Measurements from ENCODE around the gene SRRT. TPM values are rescaled to one million over a fixed set of nuclear protein-coding genes. Genes with fewer than 3 reads are reported as not detected.

Gene SRRT, protein sequence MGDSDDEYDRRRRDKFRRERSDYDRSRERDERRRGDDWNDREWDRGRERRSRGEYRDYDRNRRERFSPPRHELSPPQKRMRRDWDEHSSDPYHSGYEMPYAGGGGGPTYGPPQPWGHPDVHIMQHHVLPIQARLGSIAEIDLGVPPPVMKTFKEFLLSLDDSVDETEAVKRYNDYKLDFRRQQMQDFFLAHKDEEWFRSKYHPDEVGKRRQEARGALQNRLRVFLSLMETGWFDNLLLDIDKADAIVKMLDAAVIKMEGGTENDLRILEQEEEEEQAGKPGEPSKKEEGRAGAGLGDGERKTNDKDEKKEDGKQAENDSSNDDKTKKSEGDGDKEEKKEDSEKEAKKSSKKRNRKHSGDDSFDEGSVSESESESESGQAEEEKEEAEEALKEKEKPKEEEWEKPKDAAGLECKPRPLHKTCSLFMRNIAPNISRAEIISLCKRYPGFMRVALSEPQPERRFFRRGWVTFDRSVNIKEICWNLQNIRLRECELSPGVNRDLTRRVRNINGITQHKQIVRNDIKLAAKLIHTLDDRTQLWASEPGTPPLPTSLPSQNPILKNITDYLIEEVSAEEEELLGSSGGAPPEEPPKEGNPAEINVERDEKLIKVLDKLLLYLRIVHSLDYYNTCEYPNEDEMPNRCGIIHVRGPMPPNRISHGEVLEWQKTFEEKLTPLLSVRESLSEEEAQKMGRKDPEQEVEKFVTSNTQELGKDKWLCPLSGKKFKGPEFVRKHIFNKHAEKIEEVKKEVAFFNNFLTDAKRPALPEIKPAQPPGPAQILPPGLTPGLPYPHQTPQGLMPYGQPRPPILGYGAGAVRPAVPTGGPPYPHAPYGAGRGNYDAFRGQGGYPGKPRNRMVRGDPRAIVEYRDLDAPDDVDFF
- total RNA-seq: 47.6 and 59.8 TPM in 2 replicates

DNA sequence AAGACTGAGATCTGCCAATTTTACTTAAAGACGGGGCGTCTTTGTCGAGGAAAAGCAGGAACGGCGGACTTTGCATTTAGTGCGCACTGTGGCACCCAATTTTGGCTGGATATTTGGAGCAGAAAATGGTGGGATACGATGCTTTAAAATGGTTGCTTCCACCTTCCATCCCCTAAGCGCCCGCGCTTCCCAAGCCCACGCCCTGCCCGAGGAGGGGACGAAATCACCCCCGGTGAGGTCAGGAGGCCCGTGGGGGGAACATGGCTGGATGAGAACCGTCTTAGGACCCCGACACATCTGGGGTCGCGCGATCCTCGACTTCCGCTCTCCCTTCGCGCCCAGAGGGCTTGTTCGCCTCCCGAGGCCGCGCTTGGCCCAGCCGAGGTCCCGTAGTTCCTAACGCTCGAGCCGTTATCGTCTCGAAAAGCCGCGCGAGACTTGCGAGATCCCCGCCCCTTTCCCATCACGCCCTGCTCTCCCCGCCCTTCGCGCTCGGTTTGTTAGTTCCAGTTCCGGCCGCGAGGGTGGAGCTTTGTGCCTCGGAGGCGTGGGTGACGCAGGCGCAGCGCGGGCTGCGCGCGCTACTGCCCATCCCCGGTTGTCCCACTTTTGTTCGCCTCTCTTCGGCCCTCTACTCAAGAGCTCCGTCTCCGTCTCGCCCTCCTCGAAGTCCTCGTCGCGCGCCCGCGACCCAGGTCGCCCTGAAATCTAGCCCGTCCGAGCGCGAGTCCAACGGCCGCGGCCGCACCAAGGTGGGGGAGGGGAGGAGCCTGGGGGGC is at the start of gene SRRT:
SRRT (plus strand) TSS at position 527 of the 779 bp plus-strand sequence. CDS start 488 bp downstream, outside the sequence.

DNA sequence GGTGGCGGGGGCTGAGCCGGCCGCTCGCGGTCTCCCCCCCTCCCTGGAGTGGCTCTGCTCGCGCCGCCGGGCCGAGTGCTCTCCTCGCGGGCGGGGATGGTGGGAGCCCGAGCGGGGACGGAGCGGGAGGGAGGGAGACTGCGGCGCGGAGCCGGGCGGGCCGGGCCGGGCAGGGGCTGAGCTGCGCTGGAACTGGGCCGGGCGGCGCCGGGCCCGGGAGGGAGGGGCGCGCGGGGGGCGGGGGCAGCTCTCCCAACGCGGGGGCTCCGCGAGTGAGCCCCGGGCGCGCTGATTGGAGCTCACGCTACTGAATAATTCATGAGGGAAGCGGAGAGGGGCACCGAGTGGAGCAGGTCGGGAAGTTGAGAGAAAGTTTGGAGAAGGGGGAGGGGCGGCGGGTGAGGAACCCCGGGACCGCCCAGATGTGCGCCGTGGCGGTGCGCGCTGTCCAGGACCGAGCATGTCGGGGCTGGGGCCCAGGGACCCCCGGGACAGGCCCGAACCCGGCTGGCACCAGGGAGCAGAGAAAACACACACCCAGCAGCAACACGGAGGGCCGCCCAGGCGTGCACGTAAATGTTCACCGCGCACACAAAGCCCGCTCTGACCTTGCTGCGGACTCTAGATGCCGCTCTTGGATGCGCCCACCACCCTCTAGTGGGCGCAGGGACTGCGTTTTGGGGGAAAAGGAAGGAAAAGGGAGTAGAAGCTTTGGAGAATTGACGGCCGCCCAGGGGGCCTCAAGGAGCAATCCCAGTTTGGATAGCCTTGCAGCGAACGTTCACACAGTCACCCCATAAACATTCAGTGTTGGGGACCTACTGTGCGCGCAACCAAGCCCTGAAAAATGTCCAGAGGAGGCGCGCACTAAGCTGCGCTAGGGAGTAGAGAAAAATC is 47.3 kb upstream of the SRRT start, which contains the start of gene EPHB4:
EPHB4 (minus strand) TSS at position 194 of the 897 bp plus-strand sequence. CDS start 493 bp downstream, outside the sequence.

DNA sequence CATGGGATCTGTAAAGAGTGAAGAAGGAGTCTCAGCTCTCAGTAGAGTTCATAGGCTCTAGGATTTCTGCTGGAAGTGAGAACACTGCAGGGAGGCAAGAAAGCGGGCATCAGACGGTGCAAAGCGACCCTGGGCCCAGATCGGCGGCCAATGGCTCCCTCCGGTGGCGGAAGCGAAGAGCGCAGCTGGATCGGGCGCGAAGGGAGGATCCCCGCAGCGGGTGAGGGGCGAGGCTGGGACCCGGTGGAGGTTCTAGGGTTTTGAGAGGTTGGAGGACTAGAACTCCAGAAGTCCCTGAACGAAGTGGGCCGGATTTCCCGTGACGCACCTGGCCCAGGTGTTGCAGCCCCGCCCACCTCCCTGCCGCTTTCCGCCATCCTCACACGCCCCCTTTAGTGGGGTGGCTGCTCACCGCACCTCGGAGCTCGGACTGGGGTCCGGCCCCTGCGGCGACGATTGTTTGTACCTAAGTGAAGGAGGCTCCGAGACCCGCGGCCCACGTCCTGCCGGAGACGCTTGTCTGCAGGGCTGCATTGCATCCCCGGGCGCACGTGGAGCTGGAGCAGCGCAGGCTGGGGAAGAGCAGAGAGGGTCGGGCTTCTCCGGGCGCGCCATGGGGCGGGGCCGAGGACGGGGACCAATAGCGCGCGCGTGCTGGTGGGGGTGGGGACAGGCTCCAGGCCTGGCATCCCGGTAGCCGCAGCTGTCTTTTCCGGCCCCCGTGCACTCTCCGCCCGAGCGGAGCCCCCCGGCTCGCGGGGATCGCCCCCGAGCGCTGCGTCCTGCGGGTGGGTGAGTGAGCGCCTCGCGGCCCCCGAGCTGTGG is 22.6 kb upstream of the SRRT start, which contains the start of gene SLC12A9:
SLC12A9 (plus strand) TSS at position 666 of the 825 bp plus-strand sequence. CDS start 1,485 bp downstream, outside the sequence.

DNA sequence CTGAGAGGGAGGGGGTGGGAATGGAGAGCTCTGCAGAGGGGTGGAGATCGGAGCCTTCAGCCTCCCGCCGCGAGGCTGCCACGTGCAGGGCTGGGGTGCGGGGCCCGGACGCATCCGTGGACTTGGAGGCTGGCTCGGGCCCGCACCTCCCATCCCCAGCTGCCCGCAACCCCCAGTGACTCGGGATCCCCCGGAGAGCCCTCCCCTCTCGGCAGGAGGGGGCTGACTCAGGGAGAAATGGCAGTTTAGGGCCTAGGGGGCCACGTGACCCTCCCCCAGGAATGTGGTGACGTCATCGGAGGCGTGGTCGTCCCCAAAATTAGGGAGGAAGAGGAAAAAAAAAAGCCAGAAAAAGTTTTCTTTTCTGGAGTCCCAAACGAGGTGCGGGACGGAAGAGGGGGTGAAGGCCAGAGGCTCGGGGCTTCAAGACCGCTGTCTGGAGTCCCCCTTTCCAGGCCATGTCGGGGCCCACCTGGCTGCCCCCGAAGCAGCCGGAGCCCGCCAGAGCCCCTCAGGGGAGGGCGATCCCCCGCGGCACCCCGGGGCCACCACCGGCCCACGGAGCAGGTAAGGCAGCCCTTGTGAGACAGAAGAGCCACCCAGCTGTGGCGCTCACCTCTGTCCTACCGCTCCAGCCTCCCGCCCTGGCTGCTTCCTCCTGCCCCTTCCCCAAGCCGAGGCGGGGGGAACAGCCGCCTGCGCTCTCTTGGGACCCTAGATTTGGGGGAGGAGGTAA is 7.7 kb upstream of the SRRT start, which contains the start of gene TRIP6:
TRIP6 (plus strand) TSS at position 348 of the 736 bp plus-strand sequence; CDS start at position 459, 111 bp downstream.

DNA sequence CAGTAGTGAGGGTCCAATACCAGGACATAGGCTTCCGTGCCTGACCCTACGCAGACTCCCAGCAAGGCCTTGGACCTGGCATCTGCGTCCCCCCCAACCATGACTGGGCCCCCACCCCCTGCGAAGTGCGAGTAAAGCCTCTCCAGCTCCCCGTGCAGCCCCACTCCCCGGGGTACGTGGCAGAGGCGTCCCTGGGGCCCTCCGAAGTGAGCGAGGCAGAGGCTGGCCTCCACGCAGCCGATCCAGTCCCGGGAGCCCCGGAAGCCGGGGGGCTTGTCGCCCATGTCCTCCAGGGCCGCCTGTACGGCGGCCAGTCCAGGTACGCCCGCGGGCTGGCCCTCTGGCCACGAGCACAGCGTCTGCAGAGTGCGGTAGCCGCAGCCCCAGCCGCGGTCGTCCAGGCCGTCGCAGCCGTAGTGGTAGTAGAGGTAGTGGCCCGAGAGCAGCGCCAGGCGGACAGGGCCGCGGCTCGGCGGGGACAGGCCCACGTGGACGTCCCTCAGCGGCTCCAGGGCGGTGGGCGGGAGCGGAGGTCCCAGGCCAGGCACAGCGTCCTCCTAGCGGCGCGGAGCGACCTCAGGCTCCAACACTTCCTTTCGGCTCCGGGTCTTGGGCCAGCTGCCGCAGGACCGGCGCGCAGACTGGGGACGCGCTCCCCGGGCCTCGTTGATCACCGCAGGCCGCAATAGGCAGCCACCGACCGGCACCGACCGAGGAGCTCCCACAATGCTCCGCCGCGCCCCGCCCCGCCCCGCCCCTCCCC is 14.3 kb downstream of the SRRT start, which contains the start of gene UFSP1:
UFSP1 (minus strand) TSS at position 728 of the 763 bp plus-strand sequence; CDS start at position 284, 444 bp downstream.

DNA sequence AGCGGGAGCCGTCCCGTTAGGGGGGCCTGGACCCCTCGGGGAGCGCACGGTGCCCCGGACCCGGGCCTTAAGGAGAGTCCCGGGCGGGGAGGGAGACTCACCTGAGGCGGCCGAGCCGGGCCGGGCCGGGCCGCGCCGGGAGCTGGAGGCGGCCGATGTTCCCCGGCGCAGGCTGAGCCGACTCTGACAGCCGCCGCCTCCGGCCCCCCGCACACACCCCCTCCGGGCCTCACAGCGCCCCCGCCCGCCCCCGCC is 20.7 kb downstream of the SRRT start, which contains the start of gene ACHE:
ACHE (minus strand) TSS at position 188 of the 255 bp plus-strand sequence. CDS start 1,656 bp downstream, outside the sequence.

Small RNA genes within 50 kb of the gene (small RNA-seq; reads per million reads assigned to genes)
- gene RN7SL549P (not detected), gene RPS29P15 (not detected)

Other genes with a start within 250 kb of the SRRT start
- under 0.01 and 0.38 TPM in 2 replicates for gene TFR2, start 233.6 kb upstream of the SRRT start, total RNA-seq
- not detected in 2 replicates for gene ACTL6B, start 218.7 kb upstream of the SRRT start, total RNA-seq
- gene GNB2, start 201.4 kb upstream of the SRRT start, total RNA-seq: 122 and 150 TPM in 2 replicates
- 22.8 and 26.1 TPM in 2 replicates for gene GIGYF1, start 180.9 kb upstream of the SRRT start, total RNA-seq
- 39.2 and 43.6 TPM in 2 replicates for gene POP7, start 169.0 kb upstream of the SRRT start, total RNA-seq
- not detected in 2 replicates for gene EPO, start 154.6 kb upstream of the SRRT start, total RNA-seq
- not detected in 2 replicates for gene ZAN, start 141.5 kb upstream of the SRRT start, total RNA-seq
- 389 and 468 TPM in 2 replicates for gene EPHB4, start 47.6 kb upstream of the SRRT start, total RNA-seq
- gene SLC12A9, start 22.4 kb upstream of the SRRT start, total RNA-seq: 36.6 and 43.1 TPM in 2 replicates
- gene TRIP6, start 7.7 kb upstream of the SRRT start, total RNA-seq: 92.8 and 104 TPM in 2 replicates
- gene UFSP1, start 14.6 kb downstream of the SRRT start, total RNA-seq: 2.5 and 2.9 TPM in 2 replicates
- 1.1 and 2.0 TPM in 2 replicates for gene ACHE, start 20.8 kb downstream of the SRRT start, total RNA-seq
- under 0.01 TPM in 1 of 2 replicates, not detected in the other for gene MUC3A, start 74.4 kb downstream of the SRRT start, total RNA-seq
- not detected in 2 replicates for gene MUC12, start 94.5 kb downstream of the SRRT start, total RNA-seq
- not detected in 2 replicates for gene MUC17, start 145.0 kb downstream of the SRRT start, total RNA-seq
- gene TRIM56, start 210.4 kb downstream of the SRRT start, total RNA-seq: 11.1 and 12.4 TPM in 2 replicates